DND-41 (cell line): Measurements from ENCODE around the gene RACK1.

Experiments used
- CTCF ChIP-seq: IDR thresholded peaks from 2 replicates; pipeline ENCODE4 v1.5.1; 2012; ENCODE audit warnings: borderline replicate concordance, low read length, moderate library complexity, mild to moderate bottlenecking; ENCODE audit not compliant: poor library complexity, severe bottlenecking; ENCODE audit errors: extremely low read depth
- EZH2 ChIP-seq: IDR thresholded peaks from 3 replicates; pipeline ENCODE4 v1.6.1; 2012; ENCODE audit warnings: borderline replicate concordance, low read depth, mild to moderate bottlenecking, moderate library complexity, low read length, inconsistent platforms; ENCODE audit not compliant: severe bottlenecking

GRCh38 chr5:181199881-181200638 is 43.6 kb downstream of the RACK1 start:
- no peak for TF ChIP-seq CTCF
- no peak for TF ChIP-seq EZH2
